PC-9 (cell line): ENCODE results near the gene TNRC6C.

Source experiments
- CTCF ChIP-seq: fragments of 200-600 bp; sonication (generic); conservative IDR thresholded peaks from 2 replicates; pipeline ENCODE4 v1.6.1; 2017; ENCODE audit warnings: mixed run types, antibody characterized with exemption, mild to moderate bottlenecking, moderate library complexity
- EZH2 ChIP-seq: fragments of 200-600 bp; sonication (generic); IDR thresholded peaks from 2 replicates; pipeline ENCODE4 v1.8.0; 2017; ENCODE audit warnings: antibody characterized with exemption, low read depth

- no peak for TF ChIP-seq EZH2
- TF ChIP-seq CTCF, result no peak
Observed at GRCh38 chr17:78146881-78147280, 188.4 kb downstream of the TNRC6C start.
